WTC11 (cell line): ENCODE data around the gene ADK. TPM values are rescaled to one million over a fixed set of nuclear protein-coding genes. Genes with fewer than 3 reads are reported as not detected.
A peak's percentile ranks its signal among the peaks of the same experiment; 100 is the strongest.

ENCODE experiments used
- ATAC-seq: fragments of 200-7000 bp; cut with Tn5 transposase; 2 replicates; pipeline ENCODE4 v1.10.0; 2021; ENCODE audit warnings: mild to moderate bottlenecking, moderate library complexity
- CTCF ChIA-PET: fragments of 300-600 bp; sonication (Branson Sonifier 250); formaldehyde crosslinking; loops from one replicate; lab custom pipeline; 2021; ENCODE audit warnings: antibody characterized with exemption; lab: Charles Lee
- POLR2A ChIA-PET: fragments of 350-600 bp; sonication (Branson Sonifier 250); formaldehyde crosslinking; loops from one replicate; lab custom pipeline; 2021; ENCODE audit warnings: antibody characterized with exemption; lab: Charles Lee
- DNase-seq: peaks from one replicate; pipeline ENCODE4 v3.0.0; 2021; ENCODE audit warnings: low spot score
- H3K27ac Mint-ChIP-seq: 2 replicates; pipeline ENCODE4 v1.8.0; 2021; ENCODE audit warnings: mixed read lengths
- H3K27me3 Mint-ChIP-seq: 2 replicates; pipeline ENCODE4 v1.8.0; 2021; ENCODE audit warnings: low read depth, mild to moderate bottlenecking, moderate library complexity, mixed read lengths
- H3K36me3 Mint-ChIP-seq: 2 replicates; pipeline ENCODE4 v1.8.0; 2021; ENCODE audit warnings: mixed read lengths
- H3K4me1 Mint-ChIP-seq: 2 replicates; pipeline ENCODE4 v1.8.0; 2022; ENCODE audit warnings: mixed read lengths
- H3K4me3 Mint-ChIP-seq: 2 replicates; pipeline ENCODE4 v1.8.0; 2021; ENCODE audit warnings: mild to moderate bottlenecking, moderate library complexity, mixed read lengths
- H3K9me3 Mint-ChIP-seq: 2 replicates; pipeline ENCODE4 v1.8.0; 2021; ENCODE audit warnings: mixed read lengths
- ATF1 ChIP-seq: sonication (generic); formaldehyde crosslinking; IDR thresholded peaks from 2 replicates; pipeline ENCODE4 v1.8.1; 2023; ENCODE audit warnings: mild to moderate bottlenecking, moderate library complexity, missing genetic modification reagents
- ELF4 ChIP-seq: sonication (generic); formaldehyde crosslinking; IDR thresholded peaks from 2 replicates; pipeline ENCODE4 v1.8.1; 2022; ENCODE audit warnings: low read depth, mild to moderate bottlenecking, moderate library complexity, missing genetic modification reagents
- NFATC4 ChIP-seq: fragments of 250-450 bp; sonication (Bioruptor Pico); IDR thresholded peaks from 2 replicates; pipeline ENCODE4 v1.9.0; 2021; ENCODE audit warnings: mild to moderate bottlenecking
- NR1H2 ChIP-seq: sonication (generic); formaldehyde crosslinking; IDR thresholded peaks from 2 replicates; pipeline ENCODE4 v1.9.0; 2021; ENCODE audit warnings: mild to moderate bottlenecking, moderate library complexity, missing genetic modification reagents
- SOX15 ChIP-seq: fragments of 250-450 bp; sonication (Bioruptor Pico); IDR thresholded peaks from 2 replicates; pipeline ENCODE4 v1.9.0; 2021; ENCODE audit warnings: mild to moderate bottlenecking
- TEAD4 ChIP-seq: sonication (generic); formaldehyde crosslinking; IDR thresholded peaks from 2 replicates; pipeline ENCODE4 v1.8.0; 2022; ENCODE audit warnings: mild to moderate bottlenecking, missing genetic modification reagents
- ZBTB21 ChIP-seq: sonication (generic); formaldehyde crosslinking; IDR thresholded peaks from 2 replicates; pipeline ENCODE4 v1.8.1; 2023; ENCODE audit warnings: mild to moderate bottlenecking, missing genetic modification reagents, borderline replicate concordance
- ZNF263 ChIP-seq: sonication (generic); formaldehyde crosslinking; IDR thresholded peaks from 2 replicates; pipeline ENCODE4 v1.8.1; 2022; ENCODE audit warnings: low read depth, mild to moderate bottlenecking, moderate library complexity, missing genetic modification reagents
- ZNF396 ChIP-seq: fragments of 250-450 bp; sonication (Bioruptor Pico); IDR thresholded peaks from 2 replicates; pipeline ENCODE4 v1.8.0; 2021; ENCODE audit warnings: mild to moderate bottlenecking, moderate library complexity, borderline replicate concordance
- total RNA-seq: library from RNA; stranded (reverse); gene quantifications from 3 replicates; pipeline ENCODE4 v1.2.3, GENCODE V29; 2021
- TF ChIP-seq, protein P1 (sequence below): sonication (generic); formaldehyde crosslinking; IDR thresholded peaks from 2 replicates; pipeline ENCODE4 v1.8.1; 2023; ENCODE audit warnings: mild to moderate bottlenecking, missing genetic modification reagents, moderate library complexity
- TF ChIP-seq, protein P2 (sequence below): sonication (generic); formaldehyde crosslinking; IDR thresholded peaks from 2 replicates; pipeline ENCODE4 v1.8.0; 2023; ENCODE audit warnings: missing genetic modification reagents, mild to moderate bottlenecking, borderline replicate concordance
- TF ChIP-seq, protein P3 (sequence below): sonication (generic); formaldehyde crosslinking; IDR thresholded peaks from 2 replicates; pipeline ENCODE4 v1.8.1; 2023; ENCODE audit warnings: mild to moderate bottlenecking, moderate library complexity, missing genetic modification reagents
- TF ChIP-seq, protein P4 (sequence below): sonication (generic); formaldehyde crosslinking; IDR thresholded peaks from 2 replicates; pipeline ENCODE4 v1.8.1; 2022; ENCODE audit warnings: low read depth, mild to moderate bottlenecking, moderate library complexity, missing genetic modification reagents, borderline replicate concordance
- TF ChIP-seq, protein P5 (sequence below): sonication (generic); formaldehyde crosslinking; IDR thresholded peaks from 2 replicates; pipeline ENCODE4 v1.8.1; 2023; ENCODE audit warnings: mild to moderate bottlenecking, missing genetic modification reagents, borderline replicate concordance

The ADK gene
- total RNA-seq, 1 experiment from 2014 or later: 32.7 TPM

DNA sequence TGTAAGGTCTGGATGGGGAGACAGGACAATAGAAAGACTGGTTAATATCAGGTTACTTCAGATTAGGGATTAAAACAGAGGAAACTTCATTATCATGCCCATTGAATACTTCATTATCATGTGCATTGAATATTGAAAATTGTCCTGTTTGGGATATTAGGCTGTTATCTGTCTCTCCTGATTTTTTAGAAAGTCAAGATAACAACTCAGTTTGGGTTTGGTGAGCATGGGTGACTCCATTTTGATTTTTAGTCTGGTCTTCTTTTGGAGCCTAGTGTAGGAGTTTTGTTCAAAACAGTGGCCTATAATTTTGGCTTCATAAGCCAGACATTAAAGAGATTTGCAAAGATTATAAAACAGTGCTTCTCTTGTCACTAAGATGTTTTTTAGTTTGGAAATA, 95.5 kb downstream of the ADK start:
- Mint-ChIP-seq H3K27ac (no peak overlapping the region), H3K4me1 (peaks cover 12% of the 10 kb centered on the region), H3K27me3 (no peaks in the 10 kb centered on the region), H3K36me3 (peaks cover 10% of the 10 kb centered on the region), H3K9me3 (no peaks in the 10 kb centered on the region), H3K4me3 (no peak overlapping the region)
- TF ChIP-seq, protein P1, sequence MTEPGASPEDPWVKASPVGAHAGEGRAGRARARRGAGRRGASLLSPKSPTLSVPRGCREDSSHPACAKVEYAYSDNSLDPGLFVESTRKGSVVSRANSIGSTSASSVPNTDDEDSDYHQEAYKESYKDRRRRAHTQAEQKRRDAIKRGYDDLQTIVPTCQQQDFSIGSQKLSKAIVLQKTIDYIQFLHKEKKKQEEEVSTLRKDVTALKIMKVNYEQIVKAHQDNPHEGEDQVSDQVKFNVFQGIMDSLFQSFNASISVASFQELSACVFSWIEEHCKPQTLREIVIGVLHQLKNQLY (CRISPR knock-in tag): no peak
- no peak for TF ChIP-seq NFATC4 (CRISPR knock-in tag)
- TF ChIP-seq, protein P2, sequence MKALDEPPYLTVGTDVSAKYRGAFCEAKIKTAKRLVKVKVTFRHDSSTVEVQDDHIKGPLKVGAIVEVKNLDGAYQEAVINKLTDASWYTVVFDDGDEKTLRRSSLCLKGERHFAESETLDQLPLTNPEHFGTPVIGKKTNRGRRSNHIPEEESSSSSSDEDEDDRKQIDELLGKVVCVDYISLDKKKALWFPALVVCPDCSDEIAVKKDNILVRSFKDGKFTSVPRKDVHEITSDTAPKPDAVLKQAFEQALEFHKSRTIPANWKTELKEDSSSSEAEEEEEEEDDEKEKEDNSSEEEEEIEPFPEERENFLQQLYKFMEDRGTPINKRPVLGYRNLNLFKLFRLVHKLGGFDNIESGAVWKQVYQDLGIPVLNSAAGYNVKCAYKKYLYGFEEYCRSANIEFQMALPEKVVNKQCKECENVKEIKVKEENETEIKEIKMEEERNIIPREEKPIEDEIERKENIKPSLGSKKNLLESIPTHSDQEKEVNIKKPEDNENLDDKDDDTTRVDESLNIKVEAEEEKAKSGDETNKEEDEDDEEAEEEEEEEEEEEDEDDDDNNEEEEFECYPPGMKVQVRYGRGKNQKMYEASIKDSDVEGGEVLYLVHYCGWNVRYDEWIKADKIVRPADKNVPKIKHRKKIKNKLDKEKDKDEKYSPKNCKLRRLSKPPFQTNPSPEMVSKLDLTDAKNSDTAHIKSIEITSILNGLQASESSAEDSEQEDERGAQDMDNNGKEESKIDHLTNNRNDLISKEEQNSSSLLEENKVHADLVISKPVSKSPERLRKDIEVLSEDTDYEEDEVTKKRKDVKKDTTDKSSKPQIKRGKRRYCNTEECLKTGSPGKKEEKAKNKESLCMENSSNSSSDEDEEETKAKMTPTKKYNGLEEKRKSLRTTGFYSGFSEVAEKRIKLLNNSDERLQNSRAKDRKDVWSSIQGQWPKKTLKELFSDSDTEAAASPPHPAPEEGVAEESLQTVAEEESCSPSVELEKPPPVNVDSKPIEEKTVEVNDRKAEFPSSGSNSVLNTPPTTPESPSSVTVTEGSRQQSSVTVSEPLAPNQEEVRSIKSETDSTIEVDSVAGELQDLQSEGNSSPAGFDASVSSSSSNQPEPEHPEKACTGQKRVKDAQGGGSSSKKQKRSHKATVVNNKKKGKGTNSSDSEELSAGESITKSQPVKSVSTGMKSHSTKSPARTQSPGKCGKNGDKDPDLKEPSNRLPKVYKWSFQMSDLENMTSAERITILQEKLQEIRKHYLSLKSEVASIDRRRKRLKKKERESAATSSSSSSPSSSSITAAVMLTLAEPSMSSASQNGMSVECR (CRISPR knock-in tag): no peak
- CTCF ChIA-PET: interaction anchor here (0.6 kb wide), 2 partner anchors 56 to 78 kb away, joined by 3 read pairs; no protein-coding TSS in a partner anchor
- ATAC-seq: no peak
- POLR2A ChIA-PET: no interaction called here
- no peak for DNase-seq

DNA sequence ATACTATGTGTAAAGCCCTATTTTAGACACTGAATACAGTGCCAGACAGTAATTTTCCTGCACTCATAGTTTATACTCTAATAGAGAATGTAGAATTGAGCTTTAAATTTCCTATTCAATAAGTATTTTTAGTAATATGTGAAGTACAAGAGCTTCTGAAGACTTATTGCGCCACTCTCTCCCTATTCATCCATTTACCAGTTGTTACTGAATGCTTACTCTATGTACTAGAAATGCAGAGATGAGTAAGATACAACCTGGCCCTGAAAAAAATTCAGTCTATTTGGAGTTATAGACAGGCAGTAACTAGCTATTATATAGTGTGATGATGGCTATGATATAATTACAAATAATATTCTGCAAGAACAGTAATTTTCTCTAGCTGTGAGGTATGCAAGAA, 98.8 kb downstream of the ADK start:
- ChIA-PET CTCF (no interaction called here), POLR2A (no interaction called here)
- Mint-ChIP-seq H3K4me1 (peaks cover 24% of the 10 kb centered on the region), H3K27ac (no peak overlapping the region; the same call in 1 of the 2 replicates), H3K27me3 (no peaks in the 10 kb centered on the region), H3K36me3 (no peaks in the 10 kb centered on the region), H3K4me3 (no peak overlapping the region), H3K9me3 (no peaks in the 10 kb centered on the region)
- DNase-seq (no peak), ATAC-seq (no peak)
- no peak for TF ChIP-seq ZNF396
- TF ChIP-seq, protein P3, sequence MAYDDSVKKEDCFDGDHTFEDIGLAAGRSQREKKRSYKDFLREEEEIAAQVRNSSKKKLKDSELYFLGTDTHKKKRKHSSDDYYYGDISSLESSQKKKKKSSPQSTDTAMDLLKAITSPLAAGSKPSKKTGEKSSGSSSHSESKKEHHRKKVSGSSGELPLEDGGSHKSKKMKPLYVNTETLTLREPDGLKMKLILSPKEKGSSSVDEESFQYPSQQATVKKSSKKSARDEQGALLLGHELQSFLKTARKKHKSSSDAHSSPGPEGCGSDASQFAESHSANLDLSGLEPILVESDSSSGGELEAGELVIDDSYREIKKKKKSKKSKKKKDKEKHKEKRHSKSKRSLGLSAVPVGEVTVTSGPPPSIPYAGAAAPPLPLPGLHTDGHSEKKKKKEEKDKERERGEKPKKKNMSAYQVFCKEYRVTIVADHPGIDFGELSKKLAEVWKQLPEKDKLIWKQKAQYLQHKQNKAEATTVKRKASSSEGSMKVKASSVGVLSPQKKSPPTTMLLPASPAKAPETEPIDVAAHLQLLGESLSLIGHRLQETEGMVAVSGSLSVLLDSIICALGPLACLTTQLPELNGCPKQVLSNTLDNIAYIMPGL: no peak
- no peak for TF ChIP-seq SOX15 (CRISPR knock-in tag)
- no peak for TF ChIP-seq ELF4
- TF ChIP-seq, protein P4, sequence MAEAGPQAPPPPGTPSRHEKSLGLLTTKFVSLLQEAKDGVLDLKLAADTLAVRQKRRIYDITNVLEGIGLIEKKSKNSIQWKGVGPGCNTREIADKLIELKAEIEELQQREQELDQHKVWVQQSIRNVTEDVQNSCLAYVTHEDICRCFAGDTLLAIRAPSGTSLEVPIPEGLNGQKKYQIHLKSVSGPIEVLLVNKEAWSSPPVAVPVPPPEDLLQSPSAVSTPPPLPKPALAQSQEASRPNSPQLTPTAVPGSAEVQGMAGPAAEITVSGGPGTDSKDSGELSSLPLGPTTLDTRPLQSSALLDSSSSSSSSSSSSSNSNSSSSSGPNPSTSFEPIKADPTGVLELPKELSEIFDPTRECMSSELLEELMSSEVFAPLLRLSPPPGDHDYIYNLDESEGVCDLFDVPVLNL: no peak
- no peak for TF ChIP-seq ATF1 (CRISPR knock-in tag)
- no peak for TF ChIP-seq ZBTB21 (CRISPR knock-in tag)
- TF ChIP-seq ZNF263 (CRISPR knock-in tag): no peak
- TF ChIP-seq TEAD4 (CRISPR knock-in tag): no peak

DNA sequence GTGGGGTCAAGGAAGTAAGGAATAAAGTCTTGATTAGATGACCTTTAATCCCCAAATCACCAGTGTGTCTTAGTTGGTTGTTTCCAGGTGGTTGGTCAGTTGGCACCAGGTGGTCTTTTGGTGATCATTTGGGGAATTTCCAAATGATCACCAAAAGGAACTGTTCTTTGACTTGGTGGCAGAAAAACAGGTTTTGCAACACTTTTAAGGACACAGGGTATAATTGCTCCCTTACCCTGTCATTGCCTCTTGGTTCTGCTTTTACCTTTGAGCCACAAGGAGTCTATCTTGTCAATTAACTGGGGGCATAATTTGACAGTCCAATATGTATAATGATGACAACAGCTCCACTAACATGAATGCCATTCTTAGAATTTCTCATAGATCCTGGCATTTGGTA, 104.2 kb downstream of the ADK start:
- Mint-ChIP-seq H3K36me3 (no peaks in the 10 kb centered on the region), H3K27me3 (no peaks in the 10 kb centered on the region), H3K4me1 (peaks cover 54% of the 10 kb centered on the region), H3K4me3 (no peak overlapping the region; the same call in 1 of the 2 replicates), H3K9me3 (no peaks in the 10 kb centered on the region), H3K27ac (peak overlapping the region; percentile 1; the same call in 1 of the 2 replicates)
- POLR2A ChIA-PET: no interaction called here
- DNase-seq (no peak), ATAC-seq (no peak; the same call in 1 of the 2 replicates)
- TF ChIP-seq NR1H2 (CRISPR knock-in tag): no peak
- TF ChIP-seq, protein P5, sequence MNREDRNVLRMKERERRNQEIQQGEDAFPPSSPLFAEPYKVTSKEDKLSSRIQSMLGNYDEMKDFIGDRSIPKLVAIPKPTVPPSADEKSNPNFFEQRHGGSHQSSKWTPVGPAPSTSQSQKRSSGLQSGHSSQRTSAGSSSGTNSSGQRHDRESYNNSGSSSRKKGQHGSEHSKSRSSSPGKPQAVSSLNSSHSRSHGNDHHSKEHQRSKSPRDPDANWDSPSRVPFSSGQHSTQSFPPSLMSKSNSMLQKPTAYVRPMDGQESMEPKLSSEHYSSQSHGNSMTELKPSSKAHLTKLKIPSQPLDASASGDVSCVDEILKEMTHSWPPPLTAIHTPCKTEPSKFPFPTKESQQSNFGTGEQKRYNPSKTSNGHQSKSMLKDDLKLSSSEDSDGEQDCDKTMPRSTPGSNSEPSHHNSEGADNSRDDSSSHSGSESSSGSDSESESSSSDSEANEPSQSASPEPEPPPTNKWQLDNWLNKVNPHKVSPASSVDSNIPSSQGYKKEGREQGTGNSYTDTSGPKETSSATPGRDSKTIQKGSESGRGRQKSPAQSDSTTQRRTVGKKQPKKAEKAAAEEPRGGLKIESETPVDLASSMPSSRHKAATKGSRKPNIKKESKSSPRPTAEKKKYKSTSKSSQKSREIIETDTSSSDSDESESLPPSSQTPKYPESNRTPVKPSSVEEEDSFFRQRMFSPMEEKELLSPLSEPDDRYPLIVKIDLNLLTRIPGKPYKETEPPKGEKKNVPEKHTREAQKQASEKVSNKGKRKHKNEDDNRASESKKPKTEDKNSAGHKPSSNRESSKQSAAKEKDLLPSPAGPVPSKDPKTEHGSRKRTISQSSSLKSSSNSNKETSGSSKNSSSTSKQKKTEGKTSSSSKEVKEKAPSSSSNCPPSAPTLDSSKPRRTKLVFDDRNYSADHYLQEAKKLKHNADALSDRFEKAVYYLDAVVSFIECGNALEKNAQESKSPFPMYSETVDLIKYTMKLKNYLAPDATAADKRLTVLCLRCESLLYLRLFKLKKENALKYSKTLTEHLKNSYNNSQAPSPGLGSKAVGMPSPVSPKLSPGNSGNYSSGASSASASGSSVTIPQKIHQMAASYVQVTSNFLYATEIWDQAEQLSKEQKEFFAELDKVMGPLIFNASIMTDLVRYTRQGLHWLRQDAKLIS (CRISPR knock-in tag): no peak
- CTCF ChIA-PET: interaction anchor here (1.8 kb wide), 1 partner anchor 11 kb away, joined by 7 read pairs; no protein-coding TSS in a partner anchor
